NCI-H510A treated with DMSO at 0.1 percent for 48 hours (cell line): ENCODE measurements around the gene KIF5A.
A peak's percentile ranks its signal among the peaks of the same experiment; 100 is the strongest.
"Not testable (repeated sequence)": the region's sequence is repeated elsewhere in the genome, so short reads cannot be mapped to it uniquely, and the experiment has no call there.

Experiments used
- DNase-seq: peaks from one replicate; lab custom pipeline; 2025; lab: John Stamatoyannopoulos, UW

The KIF5A gene

GRCh38 chr12:57607958-57608663 is 58.3 kb downstream of the KIF5A start:
- no peak for DNase-seq

- no peak for DNase-seq
These were observed 59.4 kb downstream of the KIF5A start for GRCh38 chr12:57609101-57609780.

- DNase-seq: no peak
These were observed 60.1 kb downstream of the KIF5A start for GRCh38 chr12:57609781-57610553.

GRCh38 chr12:57610554-57611107 is 60.8 kb downstream of the KIF5A start:
- DNase-seq: no peak

GRCh38 chr12:57611108-57611826 is 61.4 kb downstream of the KIF5A start, which contains the start of gene ARHGEF25:
Gene ARHGEF25 (plus strand): TSS chr12:57611435. CDS start chr12:57611895, 460 bp downstream.
- DNase-seq: peak; percentile 35

- DNase-seq: no peak
These were observed 62.2 kb downstream of the KIF5A start for GRCh38 chr12:57611827-57612710.

- DNase-seq: no peak
These were observed 63.0 kb downstream of the KIF5A start for GRCh38 chr12:57612711-57613426.

- DNase-seq: no peak
These were observed 63.7 kb downstream of the KIF5A start for GRCh38 chr12:57613427-57614109.

GRCh38 chr12:57614178-57614947 is 64.5 kb downstream of the KIF5A start:
- DNase-seq: no peak

GRCh38 chr12:57614948-57615500 is 65.2 kb downstream of the KIF5A start:
- DNase-seq: no peak

GRCh38 chr12:57615637-57616036 is 65.8 kb downstream of the KIF5A start:
- no peak for DNase-seq

GRCh38 chr12:57616383-57617101 is 66.7 kb downstream of the KIF5A start:
- no peak for DNase-seq

GRCh38 chr12:57617942-57618341 is 68.1 kb downstream of the KIF5A start:
- DNase-seq: no peak

- DNase-seq: not testable (repeated sequence)
These were observed 68.6 kb downstream of the KIF5A start for GRCh38 chr12:57618431-57618830.

- no peak for DNase-seq
These were observed 69.2 kb downstream of the KIF5A start for GRCh38 chr12:57618966-57619433.

- no peak for DNase-seq
These were observed 69.8 kb downstream of the KIF5A start for GRCh38 chr12:57619434-57620244.
